ENCODE data around the gene RTP5.
"Not testable (repeated sequence)": the region's sequence is repeated elsewhere in the genome, so short reads cannot be mapped to it uniquely, and the experiment has no call there.

The RTP5 gene

GRCh38 chr2:241871538-241872312, 2.2 kb downstream of the RTP5 start:
- no peak for DNase-seq

- no peak for DNase-seq
These were observed 2.7 kb downstream of the RTP5 start for GRCh38 chr2:241872313-241872642.

DNA sequence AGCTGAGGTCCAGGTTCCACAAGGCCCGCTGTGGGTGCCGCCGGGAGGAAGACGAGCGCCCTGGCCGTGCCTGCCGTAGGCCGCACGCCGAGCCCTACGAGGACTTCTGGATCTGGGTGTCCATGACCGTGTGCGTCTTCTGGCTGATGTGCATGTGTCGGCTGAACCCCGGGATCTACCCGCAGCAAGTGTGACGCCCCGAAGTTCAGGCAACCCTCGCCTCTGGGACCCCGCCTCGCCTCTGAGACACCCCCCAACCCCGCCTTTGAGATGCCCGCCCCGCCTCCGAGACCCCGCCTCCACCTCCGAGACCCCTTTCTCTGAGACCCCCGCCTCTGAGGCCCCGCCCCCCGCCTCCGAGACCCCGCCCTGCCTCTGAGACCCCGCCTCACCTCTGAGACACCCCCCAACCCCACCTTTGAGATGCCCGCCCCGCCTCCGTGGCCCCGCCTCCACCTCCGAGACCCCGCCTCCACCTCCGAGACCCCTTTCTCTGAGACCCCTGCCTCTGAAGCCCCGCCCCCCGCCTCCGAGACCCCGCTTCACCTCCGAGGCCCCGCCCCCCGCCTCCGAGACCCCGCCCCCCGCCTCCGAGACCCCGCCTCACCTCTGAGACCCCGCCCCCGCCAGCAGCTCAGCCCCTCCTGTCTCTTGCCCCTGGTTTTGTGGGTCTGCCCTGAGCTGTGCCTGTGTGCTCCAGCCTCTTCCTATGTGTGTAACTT, 3.7 kb downstream of the RTP5 start:
- DNase-seq, result no peak

GRCh38 chr2:241873803-241874110, 4.2 kb downstream of the RTP5 start:
- DNase-seq, result no peak

DNA sequence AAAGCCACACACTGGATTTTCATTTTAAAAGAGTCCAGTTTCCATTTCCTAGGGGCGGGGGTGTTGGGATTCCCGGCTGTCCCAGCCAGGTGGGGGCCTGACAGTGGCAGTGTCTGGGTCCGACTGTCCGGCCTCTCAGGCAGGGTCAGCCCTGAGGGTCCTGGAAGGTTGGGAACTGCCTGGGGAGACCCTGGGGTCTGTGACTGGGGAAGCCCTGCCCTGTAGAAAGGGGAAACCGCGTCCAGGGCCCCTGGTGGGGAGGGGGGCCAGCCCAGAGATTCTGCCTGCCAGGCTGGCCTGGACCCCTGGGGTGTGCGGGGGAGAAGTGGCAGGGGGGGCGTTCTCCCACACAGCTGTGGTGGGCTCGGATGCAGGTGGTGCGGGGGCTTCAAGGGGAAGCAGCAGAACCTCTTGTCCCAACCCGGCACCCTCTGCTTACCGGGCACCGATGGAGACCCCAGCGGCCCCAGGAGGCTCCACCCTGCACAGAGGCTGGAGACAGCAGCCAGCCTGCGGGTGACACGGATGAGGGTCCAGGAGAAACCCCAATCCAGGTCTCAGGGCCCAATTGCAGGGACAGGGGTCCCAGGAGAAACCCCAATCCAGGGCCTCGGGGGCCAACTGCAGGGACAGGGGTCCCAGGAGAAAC, 4.9 kb downstream of the RTP5 start:
- no peak for DNase-seq

DNA sequence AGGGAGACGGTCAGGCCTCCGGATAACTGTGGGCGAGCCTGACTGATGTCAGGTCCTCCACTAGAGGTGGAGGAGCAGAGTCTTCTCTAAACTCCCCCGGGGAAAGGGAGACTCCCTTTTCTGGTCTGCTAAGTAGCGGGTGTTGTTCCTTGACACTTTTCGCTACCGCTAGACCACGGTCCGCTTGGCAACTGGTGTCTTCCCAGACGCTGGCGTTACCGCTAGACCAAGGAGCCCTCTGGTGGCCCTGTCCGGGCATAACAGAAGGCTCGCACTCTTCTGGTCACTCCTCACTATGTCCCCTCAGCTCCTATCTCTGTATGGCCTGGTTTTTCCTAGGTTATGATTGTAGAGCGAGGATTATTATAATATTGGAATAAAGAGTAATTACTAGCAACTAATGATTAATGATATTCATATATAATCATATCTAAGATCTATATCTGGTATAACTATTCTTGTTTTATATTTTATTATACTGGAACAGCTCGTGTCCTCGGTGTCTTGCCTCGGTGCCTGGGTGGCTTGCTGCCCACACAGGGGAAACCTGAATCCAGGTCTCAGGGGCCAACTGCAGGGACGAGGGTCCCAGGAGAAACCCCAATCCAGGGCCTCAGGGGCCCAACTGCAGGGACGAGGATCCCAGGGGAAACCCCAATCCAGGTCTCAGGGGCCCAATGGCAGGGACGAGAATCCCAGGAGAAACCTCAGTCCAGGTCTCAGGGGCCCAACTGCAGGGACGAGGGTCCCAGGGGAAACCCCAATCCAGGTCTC, 6.4 kb downstream of the RTP5 start:
- not testable (repeated sequence) for DNase-seq

GRCh38 chr2:241876528-241877196, 7.1 kb downstream of the RTP5 start:
- no peak for DNase-seq

- no peak for DNase-seq
These were observed 7.7 kb downstream of the RTP5 start for GRCh38 chr2:241877197-241877685.

DNA sequence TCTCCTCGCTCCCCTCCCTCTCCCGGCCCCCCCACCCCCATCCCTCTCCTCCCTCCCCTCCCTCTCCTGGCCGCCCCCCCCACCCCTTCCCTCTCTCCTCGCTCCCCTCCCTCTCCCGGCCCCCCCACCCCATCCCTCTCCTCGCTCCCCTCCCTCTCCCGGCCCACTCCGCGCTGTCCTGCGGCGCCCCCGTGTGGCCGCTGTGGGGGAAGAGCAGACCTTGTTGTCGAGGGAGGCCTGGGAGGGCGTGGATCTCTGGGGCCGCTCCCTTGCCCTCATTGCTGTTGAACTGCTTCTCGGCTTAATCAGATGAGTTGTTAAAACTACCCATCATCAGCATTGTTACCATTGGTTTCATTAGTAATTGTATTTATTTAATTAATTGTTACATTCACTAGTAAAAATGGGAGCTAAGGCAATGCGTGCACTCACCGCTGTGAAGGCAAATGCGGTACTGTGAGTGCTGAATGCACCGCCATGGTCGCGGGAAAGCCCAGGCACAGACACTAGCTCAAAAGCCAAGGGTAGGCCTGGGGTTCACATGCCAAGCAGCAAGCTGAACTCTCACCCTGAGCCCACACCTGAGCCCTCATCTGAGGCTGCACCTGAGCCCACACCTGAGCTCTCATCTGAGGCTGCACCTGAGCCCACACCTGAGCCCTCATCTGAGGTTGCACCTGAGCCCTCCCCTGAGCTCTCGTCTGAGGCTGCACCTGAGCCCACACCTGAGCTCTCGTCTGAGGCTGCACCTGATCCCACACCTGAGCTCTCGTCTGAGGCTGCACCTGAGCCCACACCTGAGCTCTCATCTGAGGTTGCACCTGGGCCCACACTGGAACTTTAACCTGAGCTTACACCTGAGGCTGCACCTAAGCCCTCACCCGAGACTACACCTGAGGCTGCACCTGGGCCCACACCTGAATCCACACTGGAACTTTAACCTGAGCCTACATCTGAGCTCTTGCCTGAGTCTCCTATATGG, 8.8 kb downstream of the RTP5 start:
- DNase-seq, result peak; percentile 82 to 83

DNA sequence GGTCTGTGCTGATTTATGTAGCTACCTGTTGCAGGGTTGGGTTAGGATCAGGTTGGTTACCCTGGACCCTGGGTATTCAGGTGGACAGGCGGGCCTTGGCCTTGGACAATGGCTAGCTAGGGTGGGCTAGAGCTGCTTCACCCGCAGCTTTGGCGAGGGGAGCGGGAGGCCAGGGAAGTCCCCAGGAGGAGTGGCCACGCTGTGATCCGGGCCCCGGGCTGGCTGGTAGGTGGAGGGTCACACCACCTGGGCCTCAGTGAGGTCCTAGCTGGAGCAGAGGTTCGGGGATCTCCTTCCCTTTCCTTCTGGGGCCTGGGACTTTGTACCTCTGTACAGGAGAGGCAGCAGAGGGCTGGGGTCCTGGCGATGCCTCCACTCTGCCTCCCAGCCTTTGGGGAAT, 9.8 kb downstream of the RTP5 start:
- no peak for DNase-seq

DNA sequence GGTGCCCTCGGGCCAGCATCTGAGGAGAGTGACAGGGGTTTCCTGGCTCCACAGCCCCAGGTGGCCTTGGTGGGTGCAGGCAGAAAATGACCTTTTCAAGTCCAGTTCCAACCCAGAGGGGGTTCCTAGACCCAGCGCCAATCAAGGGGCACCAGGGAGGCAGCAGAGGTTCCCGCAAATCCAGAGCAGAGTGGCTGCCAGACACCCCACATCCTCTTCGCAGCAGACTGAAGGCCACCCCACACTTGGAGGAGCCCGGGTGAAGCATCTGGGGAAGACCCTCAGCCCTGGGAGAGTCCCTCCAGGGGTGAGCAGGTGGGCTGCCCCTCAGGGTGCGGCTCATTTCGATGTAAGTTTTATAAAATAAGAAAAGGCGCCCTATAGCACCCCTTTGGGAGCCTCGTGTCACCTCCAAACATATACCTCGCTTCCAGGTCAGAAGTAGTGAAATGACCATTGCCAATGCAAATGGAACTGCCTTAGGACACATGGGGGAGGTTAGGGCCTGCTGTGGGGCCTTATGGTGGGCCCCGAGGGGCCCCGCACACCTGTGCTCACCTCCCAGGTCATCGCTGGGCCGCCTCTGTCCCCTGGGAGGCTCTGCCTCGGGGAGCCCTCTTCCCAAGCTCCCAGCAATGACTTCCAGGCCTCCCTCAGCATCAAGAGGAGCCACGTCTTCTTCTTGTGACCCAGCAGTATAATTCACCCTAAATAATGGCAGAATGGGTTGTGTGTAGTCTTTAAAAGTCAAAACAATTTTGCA, 11.0 kb downstream of the RTP5 start:
- DNase-seq, result no peak

GRCh38 chr2:241882091-241882625, 12.6 kb downstream of the RTP5 start:
- DNase-seq, result peak; percentile 73 to 76

GRCh38 chr2:241884951-241885290, 15.4 kb downstream of the RTP5 start:
- no peak for DNase-seq

DNA sequence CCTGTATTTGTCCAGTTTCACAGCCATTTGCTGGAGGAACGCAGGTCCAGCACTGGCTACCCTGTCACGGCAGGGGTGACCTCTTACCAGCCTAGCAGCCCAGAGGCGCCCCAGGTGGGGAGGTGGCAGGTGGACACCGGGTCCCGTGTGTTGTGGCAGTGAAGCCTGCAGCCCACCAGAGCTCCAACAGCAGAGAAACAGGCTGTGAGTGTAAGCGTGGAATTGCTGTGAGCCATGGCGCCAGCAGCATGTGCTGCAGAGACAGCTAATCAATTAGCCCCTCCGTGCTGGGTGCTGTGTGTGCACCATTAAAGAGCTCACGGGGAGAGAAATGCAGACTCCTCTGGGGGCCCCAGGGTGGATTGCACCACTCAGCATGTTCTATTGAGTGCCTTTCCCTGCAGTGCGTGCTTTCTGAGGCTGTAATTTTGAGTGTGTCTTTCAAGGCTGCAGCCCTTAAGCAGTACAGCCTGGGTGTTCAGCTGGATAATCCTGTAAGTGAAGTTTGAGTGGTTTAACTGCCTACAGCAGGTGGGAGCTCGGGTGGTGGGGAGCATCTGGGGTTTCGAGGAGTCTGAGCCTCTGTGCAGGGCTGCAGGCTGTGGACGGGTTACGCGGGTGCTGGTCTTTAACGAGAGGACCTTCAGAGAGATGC, 15.9 kb downstream of the RTP5 start:
- DNase-seq, result no peak

- no peak for DNase-seq
These were observed 16.6 kb downstream of the RTP5 start for GRCh38 chr2:241885946-241886643.

DNA sequence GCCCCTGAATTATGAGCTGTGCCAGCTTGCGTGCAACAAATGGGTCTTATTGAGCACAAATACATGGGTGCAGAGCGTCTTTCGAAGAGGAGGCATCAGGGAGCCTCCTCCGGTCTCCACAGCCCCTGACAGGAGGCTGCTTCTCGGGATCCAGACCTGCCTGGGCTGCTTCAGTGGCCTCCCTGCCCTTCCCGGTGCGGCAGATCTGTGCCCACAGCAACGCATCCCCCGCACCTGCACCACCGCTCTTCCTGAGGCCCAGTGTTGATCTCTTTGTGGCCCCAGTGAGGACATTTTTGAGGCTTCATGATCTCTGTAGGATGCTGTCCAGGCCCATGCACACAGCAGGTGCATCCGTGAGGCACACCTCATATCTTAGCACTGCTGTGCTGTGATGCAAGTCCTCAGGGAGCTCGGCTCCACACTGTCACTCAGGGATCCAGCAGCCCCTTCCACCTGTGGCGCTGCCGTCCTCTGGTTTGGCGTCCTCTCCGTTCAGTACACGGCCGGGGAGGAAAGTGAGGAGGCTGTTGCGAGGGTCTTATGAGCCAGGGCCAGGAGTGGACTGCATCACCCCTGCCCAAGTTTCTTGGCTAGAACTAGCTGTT, 17.4 kb downstream of the RTP5 start:
- DNase-seq, result no peak

- DNase-seq, result no peak
These were observed 18.4 kb downstream of the RTP5 start for GRCh38 chr2:241887806-241888522.

DNA sequence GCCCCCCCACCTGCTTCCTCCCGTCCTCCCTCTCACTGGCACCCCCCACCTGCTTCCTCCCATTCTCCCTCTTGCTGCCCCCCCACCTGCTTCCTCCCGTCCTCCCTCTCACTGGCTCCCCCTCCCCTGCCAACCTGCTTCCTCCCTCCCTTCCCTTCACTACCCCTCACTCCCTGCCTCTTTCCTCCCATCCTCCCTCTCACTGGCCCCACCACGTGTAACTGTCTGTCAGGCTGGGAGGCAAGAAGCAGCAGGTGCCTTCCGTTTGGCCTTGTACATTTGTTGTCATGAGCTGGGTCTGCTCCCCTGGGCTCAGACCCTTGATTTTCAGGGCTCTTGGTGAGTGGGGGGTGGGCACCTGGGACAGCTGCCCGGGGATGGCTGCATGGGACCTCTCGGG, 19.1 kb downstream of the RTP5 start:
- DNase-seq, result no peak

Data from stimulated activated CD4-positive, alpha-beta T cell treated with anti-CD3 and anti-CD28 coated beads, Interleukin-2, amount 100 ng/mL, for 24 hours (primary cell).